ENCODE measurements around the gene SLC35F6.

DNA sequence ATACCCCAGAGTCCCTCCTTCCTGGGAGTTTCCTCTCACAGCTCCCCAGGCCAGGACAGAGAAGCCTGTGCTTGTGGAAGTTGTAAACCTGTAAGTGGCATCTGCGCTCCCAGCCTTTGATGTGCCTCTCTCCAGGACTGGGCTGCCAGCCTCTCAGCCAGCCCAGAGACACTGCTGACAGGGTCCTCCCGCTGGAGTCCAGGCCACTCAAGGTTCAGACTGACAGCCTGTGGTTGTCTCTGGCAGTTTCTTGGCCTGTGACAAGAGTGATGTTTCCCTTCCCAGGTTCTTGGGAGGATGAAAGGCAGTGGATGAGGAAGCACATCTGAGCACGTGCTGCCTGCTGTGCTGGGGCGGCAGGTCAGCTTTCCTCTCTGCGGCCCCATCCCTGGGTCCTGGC lies 3.0 kb downstream of the SLC35F6 start:
- TF ChIP-seq, protein P1, sequence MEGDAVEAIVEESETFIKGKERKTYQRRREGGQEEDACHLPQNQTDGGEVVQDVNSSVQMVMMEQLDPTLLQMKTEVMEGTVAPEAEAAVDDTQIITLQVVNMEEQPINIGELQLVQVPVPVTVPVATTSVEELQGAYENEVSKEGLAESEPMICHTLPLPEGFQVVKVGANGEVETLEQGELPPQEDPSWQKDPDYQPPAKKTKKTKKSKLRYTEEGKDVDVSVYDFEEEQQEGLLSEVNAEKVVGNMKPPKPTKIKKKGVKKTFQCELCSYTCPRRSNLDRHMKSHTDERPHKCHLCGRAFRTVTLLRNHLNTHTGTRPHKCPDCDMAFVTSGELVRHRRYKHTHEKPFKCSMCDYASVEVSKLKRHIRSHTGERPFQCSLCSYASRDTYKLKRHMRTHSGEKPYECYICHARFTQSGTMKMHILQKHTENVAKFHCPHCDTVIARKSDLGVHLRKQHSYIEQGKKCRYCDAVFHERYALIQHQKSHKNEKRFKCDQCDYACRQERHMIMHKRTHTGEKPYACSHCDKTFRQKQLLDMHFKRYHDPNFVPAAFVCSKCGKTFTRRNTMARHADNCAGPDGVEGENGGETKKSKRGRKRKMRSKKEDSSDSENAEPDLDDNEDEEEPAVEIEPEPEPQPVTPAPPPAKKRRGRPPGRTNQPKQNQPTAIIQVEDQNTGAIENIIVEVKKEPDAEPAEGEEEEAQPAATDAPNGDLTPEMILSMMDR (IDR thresholded peaks at IDR 0.05): no peak
- TF ChIP-seq POLR2A (IDR thresholded peaks at IDR 0.05): no peak
